CD14-positive monocyte (primary cell): ENCODE data around the gene SPAG8. TPM values are rescaled to one million over a fixed set of nuclear protein-coding genes. Genes with fewer than 3 reads are reported as not detected.
A peak's percentile ranks its signal among the peaks of the same experiment; 100 is the strongest.

Source experiments
- DNase-seq, 3 donors: peaks; one replicate each; pipeline ENCODE4 v3.0.0-alpha.2; 2011 to 2022
- H2AFZ ChIP-seq: 2 replicates; pipeline ENCODE4 v1.6.0; 2012; ENCODE audit warnings: mild to moderate bottlenecking, low read depth, low read length, inconsistent platforms; ENCODE audit not compliant: insufficient read depth, poor library complexity, severe bottlenecking
- H3K27ac ChIP-seq, 2 donors: 1 replicate in 1 of 2; 2 replicates in 1 of 2; pipeline ENCODE4 v1.5.1; 2012 to 2013; ENCODE audit warnings: low read length in 2 of 2, control low read depth in 1 of 2, inconsistent platforms in 1 of 2, low read depth in 1 of 2, mild to moderate bottlenecking in 1 of 2
- H3K27me3 ChIP-seq, 2 donors: one replicate each; pipeline versions ENCODE4 v1.6.0 to v1.6.1; 2011 to 2013; ENCODE audit warnings: low read length in 2 of 2; ENCODE audit not compliant: control insufficient read depth in 2 of 2, insufficient read depth in 2 of 2
- H3K36me3 ChIP-seq, 2 donors: replicated peaks in 1 of 2; 1 replicate in 1 of 2; 2 replicates in 1 of 2; pipeline versions ENCODE4 v1.5.1 to v1.6.1; 2012 to 2013; ENCODE audit warnings: low read length in 2 of 2, control low read depth in 1 of 2, inconsistent platforms in 1 of 2, mild to moderate bottlenecking in 1 of 2; ENCODE audit not compliant: insufficient read depth in 2 of 2, control insufficient read depth in 1 of 2
- H3K4me1 ChIP-seq, 2 donors: 1 replicate in 1 of 2; 2 replicates in 1 of 2; pipeline versions ENCODE4 v1.5.1 to v1.6.1; 2012 to 2013; ENCODE audit warnings: low read length in 2 of 2, control low read depth in 1 of 2, inconsistent platforms in 1 of 2, mild to moderate bottlenecking in 1 of 2, moderate library complexity in 1 of 2; ENCODE audit not compliant: insufficient read depth in 2 of 2, control insufficient read depth in 1 of 2
- H3K4me2 ChIP-seq: replicated peaks from 2 replicates; pipeline ENCODE3; 2012; ENCODE audit warnings: low read length, moderate library complexity, mild to moderate bottlenecking; ENCODE audit not compliant: poor library complexity, severe bottlenecking; ENCODE audit errors: extremely low read depth
- H3K4me3 ChIP-seq, 3 experiments: fragments of 200-600 bp in 1 of 3; sonication (generic) in 1 of 3; replicated peaks in 1 of 3; 1 replicate in 2 of 3; 2 replicates in 1 of 3; pipeline ENCODE4 v1.5.1; 2011 to 2013; ENCODE audit warnings: low read length in 3 of 3, mild to moderate bottlenecking in 3 of 3, control low read depth in 2 of 3, low read depth in 2 of 3, inconsistent platforms in 1 of 3, moderate library complexity in 1 of 3
- H3K79me2 ChIP-seq: 2 replicates; pipeline ENCODE4 v1.6.0; 2012; ENCODE audit warnings: mild to moderate bottlenecking, control low read depth, inconsistent platforms, low read length, moderate library complexity; ENCODE audit not compliant: insufficient read depth
- H3K9ac ChIP-seq: 2 replicates; pipeline ENCODE4 v1.6.0; 2017; ENCODE audit warnings: low read length, mild to moderate bottlenecking; ENCODE audit not compliant: insufficient read depth, poor library complexity, severe bottlenecking
- H3K9me3 ChIP-seq, 2 donors: replicated peaks in 1 of 2; 1 replicate in 1 of 2; 2 replicates in 1 of 2; pipeline versions ENCODE4 v1.5.1 to v1.6.1; 2012 to 2013; ENCODE audit warnings: low read length in 2 of 2, control low read depth in 1 of 2; ENCODE audit not compliant: control insufficient read depth in 1 of 2, insufficient read depth in 1 of 2
- H4K20me1 ChIP-seq: 2 replicates; pipeline ENCODE4 v1.6.0; 2012; ENCODE audit warnings: mild to moderate bottlenecking, low read length, control low read depth, moderate library complexity; ENCODE audit not compliant: insufficient read depth
- H3K27ac Mint-ChIP-seq, 7 donors: one replicate each; pipeline ENCODE4 v1.8.0; 2020; ENCODE audit warnings: mild to moderate bottlenecking in 7 of 7, mixed read lengths in 7 of 7, moderate library complexity in 6 of 7, inconsistent platforms in 2 of 7
- H3K27me3 Mint-ChIP-seq, 3 donors: one replicate each; pipeline ENCODE4 v1.8.0; 2021 to 2022; ENCODE audit warnings: low read depth in 3 of 3, mild to moderate bottlenecking in 3 of 3, mixed read lengths in 3 of 3, moderate library complexity in 3 of 3, inconsistent platforms in 1 of 3
- H3K36me3 Mint-ChIP-seq, 2 donors: one replicate each; pipeline ENCODE4 v1.8.0; 2020; ENCODE audit warnings: mixed read lengths in 2 of 2, inconsistent platforms in 1 of 2, mild to moderate bottlenecking in 1 of 2
- H3K4me1 Mint-ChIP-seq: one replicate; pipeline ENCODE4 v1.8.0; 2020; ENCODE audit warnings: mild to moderate bottlenecking, mixed read lengths
- H3K4me3 Mint-ChIP-seq, 2 donors: one replicate each; pipeline ENCODE4 v1.8.0; 2020; ENCODE audit warnings: mild to moderate bottlenecking in 2 of 2, mixed read lengths in 2 of 2, moderate library complexity in 1 of 2
- H3K9me3 Mint-ChIP-seq, 7 donors: one replicate each; pipeline ENCODE4 v1.8.0; 2020 to 2022; ENCODE audit warnings: mixed read lengths in 7 of 7, mild to moderate bottlenecking in 6 of 7, moderate library complexity in 6 of 7, inconsistent platforms in 2 of 7
- CTCF ChIP-seq: fragments of 200-600 bp; IDR thresholded peaks from one replicate; pipeline ENCODE4 v1.8.0; 2022; ENCODE audit warnings: antibody characterized with exemption, mild to moderate bottlenecking
- WGBS: methylation state at CpG from one replicate; pipeline ENCODE4 v1.1.5; 2013; ENCODE audit warnings: missing lambda C conversion rate; ENCODE audit not compliant: insufficient coverage; 5-methylcytosine and 5-hydroxymethylcytosine counted together
- intact Hi-C, 2 donors: fragments of 100-400 bp; cut with micrococcal nuclease; formaldehyde crosslinking; loops; one replicate each; pipeline versions ENCODE4 v1.15.0 to v1.15.1; 2023
- polyA plus RNA-seq, 3 donors: library from polyadenylated mRNA; depleted of rRNA in 1 of 3; unstranded in 2 of 3; stranded (reverse) in 1 of 3; fragments of 300-500 nt in 2 of 3; fragments of >200 nt in 1 of 3; fragmentation: Illumina TruSeq in 2 of 3; gene quantifications; 1 replicate in 2 of 3; 2 replicates in 1 of 3; pipeline ENCODE4 v1.2.3, GENCODE V29; 2012 to 2021

SPAG8 gene
- polyA plus RNA-seq, 3 donors, result 0.52 to 2.9 (median 0.68) TPM

DNA sequence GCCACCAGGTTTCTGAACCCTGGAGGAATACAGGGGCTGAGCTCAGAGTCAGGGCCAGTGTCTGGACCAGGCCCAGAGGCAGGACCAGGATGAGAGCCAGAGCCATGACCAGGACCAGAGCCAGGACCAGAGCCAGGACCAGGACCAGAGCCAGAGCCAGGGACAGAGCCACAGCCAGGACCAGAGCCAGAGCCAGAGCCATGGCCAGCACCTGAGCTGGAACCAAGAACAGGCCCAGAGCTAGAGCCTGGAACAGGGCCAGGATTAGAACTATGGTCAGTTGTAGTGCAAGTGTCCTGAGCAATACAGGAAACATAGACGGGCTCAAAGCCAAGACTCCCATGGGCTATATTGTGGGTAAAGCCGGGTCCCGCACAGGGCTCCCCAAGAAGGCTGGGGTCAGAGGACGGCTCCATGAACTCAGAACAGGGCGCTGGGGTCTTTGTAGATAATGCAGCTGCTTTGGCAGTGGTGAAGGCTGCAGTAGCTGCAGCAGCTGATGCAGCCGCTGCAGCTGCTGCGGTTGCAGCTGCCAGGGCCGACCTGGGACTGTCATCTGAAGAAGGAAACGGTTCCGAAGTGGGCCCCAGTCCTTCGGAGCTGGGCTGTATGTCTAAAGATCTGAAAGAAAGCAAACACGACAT, 559 bp downstream of the SPAG8 start:
- peaks cover 35 to 44% of the 10 kb centered on the region in 2 donors for H3K4me1 ChIP-seq
- H3K27ac ChIP-seq, result peak overlapping the region in 1 of 2 donors; percentile 71
- WGBS, result 13% methylated on average over 10 of the region's 12 CpGs
- H3K36me3 Mint-ChIP-seq, result peaks cover 2 to 4% of the 10 kb centered on the region in 2 donors
- H3K79me2 ChIP-seq, result peaks cover 4% of the 10 kb centered on the region
- no peaks in the 10 kb centered on the region for H3K36me3 ChIP-seq
- peak overlapping the region; percentile 96 for H3K4me2 ChIP-seq
- peaks cover 32% of the 10 kb centered on the region for H3K4me1 Mint-ChIP-seq
- peak overlapping the region; percentile 88 to 96 for H3K4me3 Mint-ChIP-seq
- H3K4me3 ChIP-seq, result peak overlapping the region; percentile 45 to 85 (median 59)
- H4K20me1 ChIP-seq, result no peaks in the 10 kb centered on the region
- H3K9me3 ChIP-seq, result no peaks in the 10 kb centered on the region
- intact Hi-C loops, result loop anchor here (5.0 to 10.0 kb wide), 2 partner anchors 164 to 207 kb away; partner anchors contain the start of gene TESK1 (in 1 of the 2)
- no peak for DNase-seq
- H3K9me3 Mint-ChIP-seq, result no peaks in the 10 kb centered on the region
- H3K27ac Mint-ChIP-seq, result peak overlapping the region; percentile 81 to 90 (median 89)
- no peak overlapping the region for H3K9ac ChIP-seq
- peaks cover 0 to 5% (median 1%) of the 10 kb centered on the region in 3 donors for H3K27me3 Mint-ChIP-seq
- H2AFZ ChIP-seq, result peak overlapping the region; percentile 95
- H3K27me3 ChIP-seq, result no peaks in the 10 kb centered on the region
- no peak for TF ChIP-seq CTCF

DNA sequence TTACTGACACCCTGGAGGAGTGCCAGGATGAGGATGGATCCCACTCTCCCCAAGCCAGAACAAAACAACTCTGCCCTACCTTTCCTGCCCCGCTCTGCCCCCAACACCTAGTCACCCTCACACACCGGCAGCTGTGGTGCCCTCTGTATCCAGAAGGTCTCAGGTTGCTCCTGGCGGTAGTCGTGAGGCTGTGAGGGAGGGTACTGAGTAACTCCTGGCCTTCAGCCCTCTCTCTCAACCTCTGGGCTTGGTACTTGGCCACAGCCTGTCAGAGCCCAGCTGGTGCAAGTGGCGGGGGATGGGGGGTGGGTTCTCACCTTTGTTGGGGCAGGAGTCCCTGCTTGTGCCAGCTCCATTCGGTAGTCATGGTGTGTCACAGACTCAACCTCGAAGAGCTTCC, 1.9 kb downstream of the SPAG8 start:
- no peaks in the 10 kb centered on the region for H3K27me3 ChIP-seq
- H3K36me3 ChIP-seq, result no peaks in the 10 kb centered on the region
- Mint-ChIP-seq H3K4me1 (peaks cover 26% of the 10 kb centered on the region), H3K9me3 (no peaks in the 10 kb centered on the region), H3K36me3 (peaks cover 2 to 4% of the 10 kb centered on the region in 2 donors), H3K4me3 (no peak overlapping the region), H3K27ac (peak overlapping the region in 2 of 7 donors; percentile 32 to 55), H3K27me3 (peaks cover 0 to 5% (median 1%) of the 10 kb centered on the region in 3 donors)
- WGBS, result 100% methylated on average over 1 of the region's 7 CpGs
- H4K20me1 ChIP-seq, result no peaks in the 10 kb centered on the region
- H3K4me2 ChIP-seq, result no peak overlapping the region
- no peak overlapping the region for H3K4me3 ChIP-seq
- no peak for DNase-seq
- H3K9ac ChIP-seq, result no peak overlapping the region
- no peaks in the 10 kb centered on the region for H3K9me3 ChIP-seq
- intact Hi-C loops, result loop anchor here (5.0 to 10.0 kb wide), 2 partner anchors 163 to 205 kb away; partner anchors contain the start of gene TESK1 (in 1 of the 2)
- peaks cover 29 to 35% of the 10 kb centered on the region in 2 donors for H3K4me1 ChIP-seq
- H3K79me2 ChIP-seq, result peaks cover 4% of the 10 kb centered on the region
- no peak for TF ChIP-seq CTCF
- no peak overlapping the region for H2AFZ ChIP-seq
- no peak overlapping the region for H3K27ac ChIP-seq
